Measurements from ENCODE around the gene FES.
A peak's percentile ranks its signal among the peaks of the same experiment; 100 is the strongest.

FES gene

GRCh38 chr15:90876046-90876445, 8.3 kb upstream of the FES start:
- DNase-seq (ENCODE audit: low read depth) = no peak

- no peak for DNase-seq (ENCODE audit: low read depth)
Observed at GRCh38 chr15:90876512-90877170, 7.7 kb upstream of the FES start.

- no peak for DNase-seq (ENCODE audit: low read depth)
Observed at GRCh38 chr15:90877315-90877714, 7.0 kb upstream of the FES start.

GRCh38 chr15:90877996-90878395, 6.3 kb upstream of the FES start:
- DNase-seq (ENCODE audit: low read depth) = no peak

- DNase-seq (ENCODE audit: low read depth) = no peak
Observed at GRCh38 chr15:90878660-90879059, 5.6 kb upstream of the FES start.

- no peak for DNase-seq (ENCODE audit: low read depth)
Observed at GRCh38 chr15:90879730-90880366, 4.5 kb upstream of the FES start.

GRCh38 chr15:90880381-90881145, 3.7 kb upstream of the FES start:
- no peak for DNase-seq (ENCODE audit: low read depth)

GRCh38 chr15:90881181-90881977, 2.9 kb upstream of the FES start:
- DNase-seq (ENCODE audit: low read depth) = no peak

- no peak for DNase-seq (ENCODE audit: low read depth)
Observed at GRCh38 chr15:90881978-90882721, 2.2 kb upstream of the FES start.

GRCh38 chr15:90882781-90883525, 1.4 kb upstream of the FES start:
- DNase-seq (ENCODE audit: low read depth) = no peak

GRCh38 chr15:90883526-90883975, 753 bp upstream of the FES start:
- DNase-seq (ENCODE audit: low read depth) = no peak

- DNase-seq (ENCODE audit: low read depth) = no peak
Observed at GRCh38 chr15:90884719-90885431, 571 bp downstream of the FES start.

- DNase-seq (ENCODE audit: low read depth) = peak; percentile 38
Observed at GRCh38 chr15:90885432-90886290, 1.4 kb downstream of the FES start.

GRCh38 chr15:90886291-90886614, 1.9 kb downstream of the FES start:
- no peak for DNase-seq (ENCODE audit: low read depth)

- DNase-seq (ENCODE audit: low read depth) = no peak
Observed at GRCh38 chr15:90887037-90887481, 2.8 kb downstream of the FES start.

- no peak for DNase-seq (ENCODE audit: low read depth)
Observed at GRCh38 chr15:90889313-90889730, 5.0 kb downstream of the FES start.

GRCh38 chr15:90889736-90890456, 5.6 kb downstream of the FES start:
- no peak for DNase-seq (ENCODE audit: low read depth)

- no peak for DNase-seq (ENCODE audit: low read depth)
Observed at GRCh38 chr15:90890839-90891238, 6.5 kb downstream of the FES start.

Data from T-helper 22 cell (primary cell).